ENCODE results near the gene PLPPR3.

PLPPR3 gene

GRCh38 chr19:821825-822503 lies at the start of gene PLPPR3:
Gene PLPPR3 (minus strand): TSS chr19:821955. CDS start chr19:821559, 396 bp downstream.
- DNase-seq (ENCODE audit: extremely low spot score, insufficient read length, low read depth), result no peak

GRCh38 chr19:870963-871401 lies 49.2 kb upstream of the PLPPR3 start:
- no peak for DNase-seq (ENCODE audit: extremely low spot score, insufficient read length, low read depth)
- FAIRE-seq, result no peak

More at GRCh38 chr19:821825-822503, at the start of gene PLPPR3:
- FAIRE-seq, result no peak

- FAIRE-seq, result no peak
- no peak for DNase-seq (ENCODE audit: extremely low spot score, insufficient read length, low read depth)
These were observed 48.6 kb upstream of the PLPPR3 start for GRCh38 chr19:870314-870713.

- DNase-seq (ENCODE audit: extremely low spot score, insufficient read length, low read depth) (no peak), FAIRE-seq (no peak)
These were observed 47.8 kb upstream of the PLPPR3 start for GRCh38 chr19:869245-870177.

- FAIRE-seq (no peak), DNase-seq (ENCODE audit: extremely low spot score, insufficient read length, low read depth) (no peak)
These were observed 46.9 kb upstream of the PLPPR3 start for GRCh38 chr19:868458-869244.

- no peak for FAIRE-seq
- DNase-seq (ENCODE audit: extremely low spot score, insufficient read length, low read depth), result no peak
These were observed 46.2 kb upstream of the PLPPR3 start for GRCh38 chr19:867855-868457.

GRCh38 chr19:867301-867793 lies 45.6 kb upstream of the PLPPR3 start:
- no peak for FAIRE-seq
- DNase-seq (ENCODE audit: extremely low spot score, insufficient read length, low read depth), result no peak

GRCh38 chr19:866769-867300 lies 45.1 kb upstream of the PLPPR3 start:
- FAIRE-seq, result no peak

GRCh38 chr19:863315-863620 lies 41.5 kb upstream of the PLPPR3 start:
- FAIRE-seq (no peak), DNase-seq (ENCODE audit: extremely low spot score, insufficient read length, low read depth) (no peak)

More at GRCh38 chr19:866769-867300, 45.1 kb upstream of the PLPPR3 start:
- no peak for DNase-seq (ENCODE audit: extremely low spot score, insufficient read length, low read depth)

- peak; percentile 70 for DNase-seq (ENCODE audit: extremely low spot score, insufficient read length, low read depth)
- FAIRE-seq, result peak; percentile 83
These were observed 41.0 kb upstream of the PLPPR3 start for GRCh38 chr19:862581-863314.

GRCh38 chr19:861756-862580 lies 40.2 kb upstream of the PLPPR3 start:
- FAIRE-seq (peak; percentile 79), DNase-seq (ENCODE audit: extremely low spot score, insufficient read length, low read depth) (peak; percentile 69)

GRCh38 chr19:861141-861755 lies 39.5 kb upstream of the PLPPR3 start:
- no peak for DNase-seq (ENCODE audit: extremely low spot score, insufficient read length, low read depth)
- no peak for FAIRE-seq

- DNase-seq (ENCODE audit: extremely low spot score, insufficient read length, low read depth), result no peak
- FAIRE-seq, result no peak
These were observed 37.4 kb upstream of the PLPPR3 start, which contains the start of gene CFD for GRCh38 chr19:858868-859843. Gene CFD (plus strand): TSS chr19:859664. CDS start chr19:859690, 26 bp downstream.

GRCh38 chr19:858284-858683 lies 36.5 kb upstream of the PLPPR3 start:
- DNase-seq (ENCODE audit: extremely low spot score, insufficient read length, low read depth) (no peak), FAIRE-seq (no peak)

GRCh38 chr19:855566-856120 lies 33.9 kb upstream of the PLPPR3 start:
- FAIRE-seq (no peak), DNase-seq (ENCODE audit: extremely low spot score, insufficient read length, low read depth) (no peak)

GRCh38 chr19:855142-855541 lies 33.4 kb upstream of the PLPPR3 start:
- no peak for DNase-seq (ENCODE audit: extremely low spot score, insufficient read length, low read depth)
- FAIRE-seq, result no peak

Data from GM18507 (cell line).